Heart left ventricle (tissue), 16 donors: ENCODE measurements around the gene GNA14. TPM values are rescaled to one million over a fixed set of nuclear protein-coding genes. Genes with fewer than 3 reads are reported as not detected.

ENCODE experiments used
- ATAC-seq, 4 donors: fragments of 200-7000 bp; cut with Tn5 transposase; one replicate each; pipeline ENCODE4 v1.9.1; 2020 to 2022; ENCODE audit warnings: moderate library complexity in 4 of 4, mild to moderate bottlenecking in 3 of 4, moderate number of reproducible peaks in 1 of 4
- DNase-seq, 5 donors: peaks; one replicate each; pipeline ENCODE4 v3.0.0-alpha.2; 2020
- H3K27ac ChIP-seq, 12 donors: fragments of 200-600 bp; sonication (generic) in 4 of 12; one replicate each; pipeline versions ENCODE4 v1.5.0 to v1.8.0; 2016 to 2022; ENCODE audit warnings: mild to moderate bottlenecking in 2 of 12
- H3K27me3 ChIP-seq, 9 donors: fragments of 200-600 bp; sonication (generic) in 2 of 9; one replicate each; pipeline versions ENCODE4 v1.5.1 to v1.8.0; 2016 to 2022; ENCODE audit warnings: mild to moderate bottlenecking in 3 of 9
- H3K36me3 ChIP-seq, 9 donors: fragments of 200-600 bp; sonication (generic) in 2 of 9; one replicate each; pipeline versions ENCODE4 v1.5.0 to v1.8.0; 2018 to 2022; ENCODE audit warnings: mild to moderate bottlenecking in 2 of 9
- H3K4me1 ChIP-seq, 12 donors: fragments of 200-600 bp; sonication (generic) in 4 of 12; one replicate each; pipeline versions ENCODE4 v1.5.0 to v1.8.0; 2016 to 2022; ENCODE audit warnings: mild to moderate bottlenecking in 3 of 12
- H3K4me3 ChIP-seq, 12 donors: fragments of 200-600 bp; sonication (generic) in 4 of 12; one replicate each; pipeline versions ENCODE4 v1.5.0 to v1.8.0; 2017 to 2022; ENCODE audit warnings: mild to moderate bottlenecking in 9 of 12, moderate library complexity in 4 of 12
- H3K9me3 ChIP-seq, 12 donors: fragments of 200-600 bp; sonication (generic) in 4 of 12; one replicate each; pipeline versions ENCODE4 v1.5.0 to v1.8.0; 2016 to 2022; ENCODE audit warnings: mild to moderate bottlenecking in 1 of 12
- POLR2A ChIP-seq, 2 donors: fragments of 450-650 bp; IDR thresholded peaks; one replicate each; pipeline ENCODE4 v1.6.1; 2017; ENCODE audit warnings: antibody characterized with exemption in 2 of 2, mild to moderate bottlenecking in 2 of 2, moderate library complexity in 2 of 2
- WGBS, 4 donors: extraction: QIAGEN DNeasy Blood & Tissue Kit in 2 of 4; methylation state at CpG; one replicate each; pipeline versions ENCODE4 v1.1.5 to v1.1.7; 2013 to 2018; 5-methylcytosine and 5-hydroxymethylcytosine counted together
- intact Hi-C, 10 donors: fragments of 100-400 bp; cut with DNase I; formaldehyde crosslinking; loops; one replicate each; pipeline versions ENCODE4 v1.11.1 to v1.14.2; 2022
- polyA plus RNA-seq, 2 donors: library from polyadenylated mRNA; stranded (reverse); fragments of 200-250 nt; gene quantifications; one replicate each; pipeline ENCODE4 v1.2.3, GENCODE V29; 2013
- total RNA-seq, 9 donors: library from RNA; depleted of rRNA in 2 of 9; stranded (reverse); fragments of >200 nt in 2 of 9; fragmentation: NEBNext Ultra II Directional in 3 of 9; extraction: Animal tissue kit (Norgen Biotek cat#: 25700) in 3 of 9; gene quantifications; one replicate each; pipeline versions ENCODE4 v1.1.0 to v1.2.4, GENCODE V29; 2016 to 2023
- TF ChIP-seq, protein P1 (sequence below), 12 donors: fragments of 200-600 bp; sonication (generic) in 4 of 12; IDR thresholded peaks; one replicate each; pipeline versions ENCODE4 v1.5.0 to v1.8.0; 2018 to 2022; ENCODE audit warnings: antibody characterized with exemption in 12 of 12, mild to moderate bottlenecking in 5 of 12
- donor health status: ischemic (EF 13 %, LVEDD 7.1; RV severe dilation, severe dysfunction).
- donor health status: healthy with polysubstance abuse.
- donor health status: DM: no; HTN: yes; CAD: no.
- donor health status: DM: no; HTN: no; CAD: no.
- donor health status: ischemic (EF 25% LVEDD 6.9; RV normal size, moderate dysfunction).
- donor health status: ischemic (EF 25% LVEDD 5.7; RV mildly dilated, moderate dysfunction).
- donor health status: healthy.
- donor health status: DM: yes; HTN: yes; CAD: no.
- donor health status: ischemic (EF 35%, LVEDD 5.7; RV mildly dilated, moderate dysfunction).
- donor health status: nonischemic (EF 11% LVEDD 7.7; RV severe dilation, severe dysfunction).
- donor health status: DM: yes; HTN: yes; CAD: no.
- donor health status: PGD.
- donor health status: ischemic (EF 29% LVEDD 5.4; RV normal size, mild dysfunction).
- donor health status: nonischemic (EF 23%, LVEDD 6.1; RV moderate dilation, normal function).

GNA14 gene
- total and polyA plus RNA-seq, 11 donors, result 0.38 to 6.5 (median 1.3) TPM

DNA sequence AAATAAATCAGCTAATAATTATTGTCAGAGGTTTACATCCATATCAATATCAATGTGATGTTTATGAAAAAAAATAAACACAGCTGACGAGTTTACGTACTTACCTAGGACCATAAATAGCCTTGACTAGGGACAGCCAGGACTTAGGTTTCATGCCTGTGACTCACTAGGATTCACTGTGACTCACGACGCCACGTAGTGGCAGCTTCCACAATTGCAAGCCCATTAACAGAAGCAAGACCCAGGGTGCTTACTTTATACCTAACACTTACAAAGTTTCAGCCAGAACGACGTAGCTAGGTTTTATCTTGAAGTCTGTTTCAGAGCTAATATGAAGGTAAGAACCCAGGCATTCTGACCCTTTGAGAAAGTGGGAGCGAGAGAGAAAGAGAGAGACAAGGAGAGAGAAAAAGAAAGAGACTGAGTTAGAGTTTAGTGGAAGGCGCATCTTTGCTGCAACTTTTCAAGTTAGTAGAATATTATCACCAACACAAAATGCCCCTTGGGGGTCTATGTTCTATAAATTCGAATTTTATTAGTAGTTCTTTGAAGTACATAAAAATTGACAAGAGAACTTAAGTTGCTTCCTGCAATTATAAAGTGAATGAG, 191.2 kb downstream of the GNA14 start:
- no peak overlapping the region for H3K4me3 ChIP-seq
- intact Hi-C loops, result loop anchor here (2.0 to 10.0 kb wide), 9 partner anchors 188 to 668 kb away; partner anchors contain the start of genes GNA14 (in 8 of the 10) and GNAQ (in 3 of the 10)
- no peaks in the 10 kb centered on the region for H3K36me3 ChIP-seq
- DNase-seq, result peak; percentile 64 to 85 (median 80)
- TF ChIP-seq, protein P1, sequence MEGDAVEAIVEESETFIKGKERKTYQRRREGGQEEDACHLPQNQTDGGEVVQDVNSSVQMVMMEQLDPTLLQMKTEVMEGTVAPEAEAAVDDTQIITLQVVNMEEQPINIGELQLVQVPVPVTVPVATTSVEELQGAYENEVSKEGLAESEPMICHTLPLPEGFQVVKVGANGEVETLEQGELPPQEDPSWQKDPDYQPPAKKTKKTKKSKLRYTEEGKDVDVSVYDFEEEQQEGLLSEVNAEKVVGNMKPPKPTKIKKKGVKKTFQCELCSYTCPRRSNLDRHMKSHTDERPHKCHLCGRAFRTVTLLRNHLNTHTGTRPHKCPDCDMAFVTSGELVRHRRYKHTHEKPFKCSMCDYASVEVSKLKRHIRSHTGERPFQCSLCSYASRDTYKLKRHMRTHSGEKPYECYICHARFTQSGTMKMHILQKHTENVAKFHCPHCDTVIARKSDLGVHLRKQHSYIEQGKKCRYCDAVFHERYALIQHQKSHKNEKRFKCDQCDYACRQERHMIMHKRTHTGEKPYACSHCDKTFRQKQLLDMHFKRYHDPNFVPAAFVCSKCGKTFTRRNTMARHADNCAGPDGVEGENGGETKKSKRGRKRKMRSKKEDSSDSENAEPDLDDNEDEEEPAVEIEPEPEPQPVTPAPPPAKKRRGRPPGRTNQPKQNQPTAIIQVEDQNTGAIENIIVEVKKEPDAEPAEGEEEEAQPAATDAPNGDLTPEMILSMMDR (IDR thresholded peaks at IDR 0.05), result peak; percentile 78 to 95 (median 84)
- no peak for TF ChIP-seq POLR2A (IDR thresholded peaks at IDR 0.05)
- peaks cover 0 to 17% (median 1%) of the 10 kb centered on the region in 12 donors for H3K4me1 ChIP-seq
- WGBS, 4 donors, result 15 to 18% (median 17%) methylated on average over 10 of the region's 10 CpGs
- peak; percentile 32 to 88 (median 82) for ATAC-seq
- no peaks in the 10 kb centered on the region for H3K9me3 ChIP-seq
- H3K27ac ChIP-seq, result no peak overlapping the region
- H3K27me3 ChIP-seq, result no peaks in the 10 kb centered on the region

DNA sequence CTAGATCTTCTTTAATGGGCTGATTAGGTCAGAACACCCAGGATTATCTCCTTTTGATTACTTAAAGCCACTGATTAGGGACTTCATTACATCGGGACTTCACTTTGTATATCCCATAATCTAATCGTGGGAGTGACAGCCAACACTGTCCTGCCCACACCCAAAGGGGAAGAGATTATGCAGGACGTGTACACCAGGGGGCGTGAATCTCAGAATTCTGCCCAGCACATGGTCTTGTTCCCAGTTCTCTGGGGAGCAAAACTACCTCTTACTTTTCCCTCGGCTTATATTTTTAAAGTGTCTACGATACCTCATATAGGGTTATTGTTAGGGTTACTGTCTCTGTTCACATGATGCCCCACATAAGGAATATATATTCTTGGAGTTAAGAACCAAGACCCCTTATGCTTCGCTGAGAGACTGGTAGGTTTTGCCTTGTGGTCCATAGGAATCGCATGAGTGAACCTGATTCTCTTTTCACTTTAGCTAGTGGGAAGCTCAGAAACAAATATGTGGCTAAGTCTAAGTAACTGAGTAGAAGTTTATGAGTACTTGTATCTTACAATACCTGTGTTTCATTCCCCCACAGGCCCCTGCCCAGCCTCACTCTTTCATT, 192.7 kb downstream of the GNA14 start:
- H3K9me3 ChIP-seq, result no peaks in the 10 kb centered on the region
- H3K27me3 ChIP-seq, result no peaks in the 10 kb centered on the region
- WGBS, 4 donors, result 54 to 61% (median 58%) methylated on average over 8 of the region's 8 CpGs
- intact Hi-C loops, result loop anchor here (5.0 to 10.0 kb wide), 8 partner anchors 189 to 669 kb away; partner anchors contain the start of genes GNA14 (in 6 of the 10) and GNAQ (in 3 of the 10)
- no peaks in the 10 kb centered on the region for H3K36me3 ChIP-seq
- ATAC-seq (peak in 1 of 4 donors; percentile 57), DNase-seq (no peak)
- no peak overlapping the region for H3K4me3 ChIP-seq
- no peak overlapping the region for H3K27ac ChIP-seq
- no peak for TF ChIP-seq POLR2A (IDR thresholded peaks at IDR 0.05)
- TF ChIP-seq, protein P1 (IDR thresholded peaks at IDR 0.05), result peak in 11 of 12 donors; percentile 20 to 55 (median 42)
- H3K4me1 ChIP-seq, result peaks cover 0 to 17% (median 1%) of the 10 kb centered on the region in 12 donors

DNA sequence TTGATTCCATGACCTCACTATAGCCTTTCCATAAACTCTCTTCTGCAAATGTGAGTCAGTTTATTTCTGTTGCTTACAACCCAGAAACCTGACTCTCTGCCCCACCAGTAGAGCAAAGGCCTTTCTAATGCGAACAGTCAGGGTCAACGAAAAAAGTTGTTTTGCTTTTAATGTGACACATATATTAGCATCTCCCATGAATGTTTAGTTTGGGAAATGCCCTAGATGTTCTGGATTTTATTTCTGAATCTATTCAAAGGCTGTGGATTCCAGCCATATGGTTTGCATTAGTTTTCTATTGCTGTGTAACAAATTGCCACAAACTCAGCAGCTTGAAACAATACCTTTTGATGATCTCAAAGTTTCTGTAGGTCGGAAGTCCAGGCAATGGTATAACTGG, 193.5 kb downstream of the GNA14 start:
- H3K27ac ChIP-seq, result no peak overlapping the region
- no peaks in the 10 kb centered on the region for H3K27me3 ChIP-seq
- WGBS, 4 donors, result 93 to 98% (median 96%) methylated on average over 3 of the region's 3 CpGs
- DNase-seq, result no peak
- no peak overlapping the region for H3K4me3 ChIP-seq
- TF ChIP-seq, protein P1 (IDR thresholded peaks at IDR 0.05), result no peak
- TF ChIP-seq POLR2A (IDR thresholded peaks at IDR 0.05), result no peak
- peaks cover 0 to 17% (median 1%) of the 10 kb centered on the region in 12 donors for H3K4me1 ChIP-seq
- ATAC-seq, result no peak
- H3K36me3 ChIP-seq, result no peaks in the 10 kb centered on the region
- H3K9me3 ChIP-seq, result no peaks in the 10 kb centered on the region
- intact Hi-C loops, result loop anchor here (5.0 to 10.0 kb wide), 8 partner anchors 190 to 670 kb away; partner anchors contain the start of genes GNA14 (in 6 of the 10) and GNAQ (in 3 of the 10)
